ENCODE data around the gene NGEF. TPM values are rescaled to one million over a fixed set of nuclear protein-coding genes. Genes with fewer than 3 reads are reported as not detected.

The NGEF gene
- total RNA-seq, 1 experiment from 2014 or later: 71.3 TPM

GRCh38 chr2:232873909-232874641, 139.0 kb downstream of the NGEF start:
- no peaks in the 10 kb centered on the region for H4K20me1 ChIP-seq (ENCODE audit: low read length)
- intact Hi-C loops (cut with micrococcal nuclease): loop anchor here (10.0 kb wide), 1 partner anchor 181 kb away; no protein-coding TSS in a partner anchor
- H3K9me2 ChIP-seq (replicated peaks; ENCODE audit: low read length): no peaks in the 10 kb centered on the region
- ChIA-PET POLR2A (ENCODE audit: unreplicated experiment) (no interaction called here), CTCF (no interaction called here)
- no peak overlapping the region for H3K27ac ChIP-seq (ENCODE audit: low read length)
- no peak overlapping the region for H3K4me3 ChIP-seq (ENCODE audit: low read length)
- no peaks in the 10 kb centered on the region for H3K9me3 ChIP-seq (ENCODE audit: low read length)
- BruUV-seq (replicated peaks): no TSS peak
- H3K4me1 ChIP-seq (ENCODE audit: insufficient read depth, low read length): peaks cover 17% of the 10 kb centered on the region
- TF ChIP-seq CTCF (conservative IDR thresholded peaks at IDR 0.05; ENCODE audit: low read depth, low read length) (no peak), EZH2phosphoT487 (IDR thresholded peaks at IDR 0.05; ENCODE audit: borderline replicate concordance, low read length) (no peak), EZH2 (IDR thresholded peaks at IDR 0.05; ENCODE audit: low read length, unreplicated experiment) (no peak)
- no peaks in the 10 kb centered on the region; the same call in 1 of the 2 replicates for H3K36me3 ChIP-seq (ENCODE audit: low read depth, low read length)
- no peak overlapping the region for H3K4me2 ChIP-seq (ENCODE audit: low read length)
- no peaks in the 10 kb centered on the region for H3F3A ChIP-seq (ENCODE audit: low read length, unreplicated experiment)
- H3K9ac ChIP-seq (ENCODE audit: low read length): no peak overlapping the region
- DNase-seq (no peak), ATAC-seq (no peak)
- no peaks in the 10 kb centered on the region for H3K27me3 ChIP-seq (ENCODE audit: low read length)
- H3K79me2 ChIP-seq (ENCODE audit: low read length): peaks cover 33% of the 10 kb centered on the region
- no peak overlapping the region for H2AFZ ChIP-seq (ENCODE audit: low read length)

- intact Hi-C loops (cut with micrococcal nuclease): loop anchor here (10.0 kb wide), 1 partner anchor 181 kb away; no protein-coding TSS in a partner anchor
- Histone ChIP-seq H3K27ac (ENCODE audit: low read length) (no peak overlapping the region), H4K20me1 (ENCODE audit: low read length) (no peaks in the 10 kb centered on the region), H3K9me3 (ENCODE audit: low read length) (no peaks in the 10 kb centered on the region), H3K4me2 (ENCODE audit: low read length) (no peak overlapping the region), H3K79me2 (ENCODE audit: low read length) (peaks cover 28% of the 10 kb centered on the region), H3K9me2 (replicated peaks; ENCODE audit: low read length) (no peaks in the 10 kb centered on the region), H3K36me3 (ENCODE audit: low read depth, low read length) (no peaks in the 10 kb centered on the region), H3K27me3 (ENCODE audit: low read length) (no peaks in the 10 kb centered on the region), H3K9ac (ENCODE audit: low read length) (no peak overlapping the region), H3K4me1 (ENCODE audit: insufficient read depth, low read length) (peaks cover 17% of the 10 kb centered on the region), H3K4me3 (ENCODE audit: low read length) (no peak overlapping the region), H2AFZ (ENCODE audit: low read length) (no peak overlapping the region), H3F3A (ENCODE audit: low read length, unreplicated experiment) (no peaks in the 10 kb centered on the region)
- ChIA-PET POLR2A (ENCODE audit: unreplicated experiment) (no interaction called here), CTCF (no interaction called here)
- BruUV-seq (replicated peaks): no TSS peak
- no peak for TF ChIP-seq EZH2 (IDR thresholded peaks at IDR 0.05; ENCODE audit: low read length, unreplicated experiment)
- no peak for TF ChIP-seq EZH2phosphoT487 (IDR thresholded peaks at IDR 0.05; ENCODE audit: borderline replicate concordance, low read length)
- no peak for TF ChIP-seq CTCF (conservative IDR thresholded peaks at IDR 0.05; ENCODE audit: low read depth, low read length)
- DNase-seq (no peak), ATAC-seq (no peak)
Measured at GRCh38 chr2:232873292-232873908, 139.7 kb downstream of the NGEF start.

GRCh38 chr2:232872826-232873225, 140.2 kb downstream of the NGEF start:
- no TSS peak for BruUV-seq (replicated peaks)

More at GRCh38 chr2:232872826-232873225, 140.2 kb downstream of the NGEF start:
- Histone ChIP-seq H3K4me1 (ENCODE audit: insufficient read depth, low read length) (peaks cover 15% of the 10 kb centered on the region), H3K27ac (ENCODE audit: low read length) (no peak overlapping the region), H4K20me1 (ENCODE audit: low read length) (no peaks in the 10 kb centered on the region), H3K9me3 (ENCODE audit: low read length) (no peaks in the 10 kb centered on the region), H3F3A (ENCODE audit: low read length, unreplicated experiment) (no peaks in the 10 kb centered on the region), H3K9ac (ENCODE audit: low read length) (no peak overlapping the region), H3K79me2 (ENCODE audit: low read length) (peaks cover 22% of the 10 kb centered on the region), H3K4me2 (ENCODE audit: low read length) (no peak overlapping the region), H3K27me3 (ENCODE audit: low read length) (no peaks in the 10 kb centered on the region), H3K4me3 (ENCODE audit: low read length) (no peak overlapping the region), H2AFZ (ENCODE audit: low read length) (no peak overlapping the region), H3K36me3 (ENCODE audit: low read depth, low read length) (no peaks in the 10 kb centered on the region), H3K9me2 (replicated peaks; ENCODE audit: low read length) (no peaks in the 10 kb centered on the region)
- DNase-seq: no peak
- no peak for TF ChIP-seq CTCF (conservative IDR thresholded peaks at IDR 0.05; ENCODE audit: low read depth, low read length)
- no peak for TF ChIP-seq EZH2phosphoT487 (IDR thresholded peaks at IDR 0.05; ENCODE audit: borderline replicate concordance, low read length)
- no peak for TF ChIP-seq EZH2 (IDR thresholded peaks at IDR 0.05; ENCODE audit: low read length, unreplicated experiment)
- ChIA-PET CTCF (no interaction called here), POLR2A (ENCODE audit: unreplicated experiment) (no interaction called here)
- ATAC-seq: no peak
- intact Hi-C loops (cut with micrococcal nuclease): loop anchor here (10.0 kb wide), 1 partner anchor 182 kb away; no protein-coding TSS in a partner anchor
